HL-60 (cell line): ENCODE results near the gene EIF1AD.

ENCODE experiments used
- DNase-seq, 2 experiments: peaks; one replicate each; pipeline ENCODE4 v3.0.0-alpha.2; 2010 to 2020; ENCODE audit warnings: low read depth in 1 of 2, low spot score in 1 of 2
- H3K27ac ChIP-seq: fragments of 250-450 bp; sonication (Bioruptor Pico); replicated peaks from 2 replicates; pipeline ENCODE4 v1.5.1; 2020; ENCODE audit warnings: mild to moderate bottlenecking, moderate library complexity
- H3K27me3 ChIP-seq: fragments of 250-450 bp; sonication (Bioruptor Pico); 2 replicates; pipeline ENCODE4 v1.5.1; 2021; ENCODE audit warnings: mild to moderate bottlenecking, moderate library complexity; ENCODE audit not compliant: insufficient read depth, poor library complexity, severe bottlenecking
- H3K4me3 ChIP-seq: replicated peaks from 2 replicates; pipeline ENCODE4 v1.5.1; 2011; ENCODE audit warnings: mild to moderate bottlenecking, control low read depth, low read length; ENCODE audit not compliant: insufficient read depth
- CTCF ChIP-seq: IDR thresholded peaks from one replicate; pipeline ENCODE4 v1.5.1; 2011; ENCODE audit warnings: low read length, control low read depth, inconsistent platforms; ENCODE audit not compliant: insufficient read depth
- GABPA ChIP-seq: IDR thresholded peaks from 2 replicates; pipeline ENCODE4 v1.6.1; 2012; ENCODE audit warnings: low read depth
- POLR2AphosphoS5 ChIP-seq: IDR thresholded peaks from 2 replicates; pipeline ENCODE4 v1.6.1; 2012; ENCODE audit warnings: low read depth
- REST ChIP-seq: IDR thresholded peaks from 2 replicates; pipeline ENCODE4 v1.6.1; 2012; ENCODE audit warnings: low read depth; ENCODE audit not compliant: insufficient replicate concordance
- SPI1 ChIP-seq: IDR thresholded peaks from 2 replicates; pipeline ENCODE4 v1.6.1; 2012; ENCODE audit warnings: low read depth, mild to moderate bottlenecking, borderline replicate concordance

The EIF1AD gene

GRCh38 chr11:66013762-66014100 is 11.8 kb upstream of the EIF1AD start:
- DNase-seq: no peak
- Histone ChIP-seq H3K27ac (no peak overlapping the region), H3K27me3 (peaks cover 9% of the 10 kb centered on the region), H3K4me3 (no peak overlapping the region)
- TF ChIP-seq REST (no peak), SPI1 (no peak), GABPA (no peak), CTCF (no peak), POLR2AphosphoS5 (no peak)

GRCh38 chr11:66012946-66013761 is 11.2 kb upstream of the EIF1AD start:
- Histone ChIP-seq H3K27ac (no peak overlapping the region), H3K27me3 (peaks cover 9% of the 10 kb centered on the region), H3K4me3 (no peak overlapping the region)
- peak in 1 of 2 experiments; percentile 47 for DNase-seq
- TF ChIP-seq GABPA (no peak), SPI1 (peak; percentile 46; the same call in 1 of the 2 replicates), POLR2AphosphoS5 (no peak), REST (peak; percentile 87), CTCF (no peak)

GRCh38 chr11:66012371-66012945 is 10.5 kb upstream of the EIF1AD start:
- H3K4me3 ChIP-seq: no peak overlapping the region
- peaks cover 9% of the 10 kb centered on the region for H3K27me3 ChIP-seq
- no peak for TF ChIP-seq GABPA
- no peak for TF ChIP-seq POLR2AphosphoS5
- no peak for TF ChIP-seq REST
- no peak for TF ChIP-seq SPI1
- TF ChIP-seq CTCF: no peak
- no peak for DNase-seq
- H3K27ac ChIP-seq: no peak overlapping the region
